HCT116 (cell line): ENCODE results near the gene FSD1L.

Experiments used
- POLR2A ChIP-seq: IDR thresholded peaks from 2 replicates; pipeline ENCODE4 v1.7.0; 2011; ENCODE audit warnings: borderline replicate concordance; ENCODE audit not compliant: insufficient read depth, insufficient read length; ENCODE audit errors: extremely low read depth
- POLR2AphosphoS5 ChIP-seq: IDR thresholded peaks from 2 replicates; pipeline ENCODE4 v1.6.1; 2011; ENCODE audit warnings: mild to moderate bottlenecking, low read depth, low read length, moderate library complexity
- SP1 ChIP-seq: IDR thresholded peaks from 2 replicates; pipeline ENCODE4 v1.6.1; 2012; ENCODE audit warnings: low read depth
- SRF ChIP-seq: IDR thresholded peaks from 2 replicates; pipeline ENCODE4 v1.6.1; 2012; ENCODE audit warnings: low read depth
- TF ChIP-seq, protein P1 (sequence below), 3 experiments: fragments of 200-600 bp in 1 of 3; sonication (generic) in 1 of 3; IDR thresholded peaks in 2 of 3; conservative IDR thresholded peaks in 1 of 3; 2 replicates each; pipeline ENCODE4 v1.5.1; 2012 to 2017; ENCODE audit warnings: low read depth in 2 of 3, low read length in 2 of 3, antibody characterized with exemption in 1 of 3, borderline replicate concordance in 1 of 3, control low read depth in 1 of 3, mild to moderate bottlenecking in 1 of 3, mixed read lengths in 1 of 3, mixed run types in 1 of 3, moderate library complexity in 1 of 3; ENCODE audit not compliant: insufficient read depth in 1 of 3
- TF ChIP-seq, protein P2 (sequence below): IDR thresholded peaks from 2 replicates; pipeline ENCODE4 v1.6.1; 2012; ENCODE audit warnings: low read depth

DNA sequence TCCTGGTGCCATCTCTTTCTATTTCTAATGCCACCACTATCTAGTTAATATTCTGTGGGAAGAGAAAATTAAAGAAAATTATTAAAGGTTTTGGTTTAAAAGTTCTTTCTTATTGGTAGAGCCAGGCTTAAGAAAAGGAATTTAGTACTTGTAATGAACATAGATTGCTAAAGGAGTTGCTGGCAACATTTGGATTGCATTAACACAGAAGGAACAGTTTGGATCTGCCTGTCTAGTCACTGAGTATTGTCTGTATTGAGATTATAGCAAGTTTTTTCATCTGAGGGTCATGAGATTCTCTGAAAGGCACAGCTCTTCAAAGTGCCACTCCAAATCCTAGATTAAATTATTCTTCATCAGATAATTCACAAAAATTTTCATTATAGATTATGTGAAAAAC, 32.0 kb downstream of the FSD1L start:
- TF ChIP-seq, protein P1, sequence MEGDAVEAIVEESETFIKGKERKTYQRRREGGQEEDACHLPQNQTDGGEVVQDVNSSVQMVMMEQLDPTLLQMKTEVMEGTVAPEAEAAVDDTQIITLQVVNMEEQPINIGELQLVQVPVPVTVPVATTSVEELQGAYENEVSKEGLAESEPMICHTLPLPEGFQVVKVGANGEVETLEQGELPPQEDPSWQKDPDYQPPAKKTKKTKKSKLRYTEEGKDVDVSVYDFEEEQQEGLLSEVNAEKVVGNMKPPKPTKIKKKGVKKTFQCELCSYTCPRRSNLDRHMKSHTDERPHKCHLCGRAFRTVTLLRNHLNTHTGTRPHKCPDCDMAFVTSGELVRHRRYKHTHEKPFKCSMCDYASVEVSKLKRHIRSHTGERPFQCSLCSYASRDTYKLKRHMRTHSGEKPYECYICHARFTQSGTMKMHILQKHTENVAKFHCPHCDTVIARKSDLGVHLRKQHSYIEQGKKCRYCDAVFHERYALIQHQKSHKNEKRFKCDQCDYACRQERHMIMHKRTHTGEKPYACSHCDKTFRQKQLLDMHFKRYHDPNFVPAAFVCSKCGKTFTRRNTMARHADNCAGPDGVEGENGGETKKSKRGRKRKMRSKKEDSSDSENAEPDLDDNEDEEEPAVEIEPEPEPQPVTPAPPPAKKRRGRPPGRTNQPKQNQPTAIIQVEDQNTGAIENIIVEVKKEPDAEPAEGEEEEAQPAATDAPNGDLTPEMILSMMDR (IDR thresholded peaks at IDR 0.05 in 2 of 3, conservative IDR thresholded peaks at IDR 0.05 in 1 of 3; ENCODE audit: borderline replicate concordance in 1 of 3, insufficient read depth in 1 of 3, low read depth in 2 of 3, low read length in 2 of 3), result no peak
- TF ChIP-seq SRF (no peak), POLR2A (no peak), POLR2AphosphoS5 (no peak), SP1 (no peak)
- TF ChIP-seq, protein P2, sequence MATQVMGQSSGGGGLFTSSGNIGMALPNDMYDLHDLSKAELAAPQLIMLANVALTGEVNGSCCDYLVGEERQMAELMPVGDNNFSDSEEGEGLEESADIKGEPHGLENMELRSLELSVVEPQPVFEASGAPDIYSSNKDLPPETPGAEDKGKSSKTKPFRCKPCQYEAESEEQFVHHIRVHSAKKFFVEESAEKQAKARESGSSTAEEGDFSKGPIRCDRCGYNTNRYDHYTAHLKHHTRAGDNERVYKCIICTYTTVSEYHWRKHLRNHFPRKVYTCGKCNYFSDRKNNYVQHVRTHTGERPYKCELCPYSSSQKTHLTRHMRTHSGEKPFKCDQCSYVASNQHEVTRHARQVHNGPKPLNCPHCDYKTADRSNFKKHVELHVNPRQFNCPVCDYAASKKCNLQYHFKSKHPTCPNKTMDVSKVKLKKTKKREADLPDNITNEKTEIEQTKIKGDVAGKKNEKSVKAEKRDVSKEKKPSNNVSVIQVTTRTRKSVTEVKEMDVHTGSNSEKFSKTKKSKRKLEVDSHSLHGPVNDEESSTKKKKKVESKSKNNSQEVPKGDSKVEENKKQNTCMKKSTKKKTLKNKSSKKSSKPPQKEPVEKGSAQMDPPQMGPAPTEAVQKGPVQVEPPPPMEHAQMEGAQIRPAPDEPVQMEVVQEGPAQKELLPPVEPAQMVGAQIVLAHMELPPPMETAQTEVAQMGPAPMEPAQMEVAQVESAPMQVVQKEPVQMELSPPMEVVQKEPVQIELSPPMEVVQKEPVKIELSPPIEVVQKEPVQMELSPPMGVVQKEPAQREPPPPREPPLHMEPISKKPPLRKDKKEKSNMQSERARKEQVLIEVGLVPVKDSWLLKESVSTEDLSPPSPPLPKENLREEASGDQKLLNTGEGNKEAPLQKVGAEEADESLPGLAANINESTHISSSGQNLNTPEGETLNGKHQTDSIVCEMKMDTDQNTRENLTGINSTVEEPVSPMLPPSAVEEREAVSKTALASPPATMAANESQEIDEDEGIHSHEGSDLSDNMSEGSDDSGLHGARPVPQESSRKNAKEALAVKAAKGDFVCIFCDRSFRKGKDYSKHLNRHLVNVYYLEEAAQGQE, result no peak
